IPS-18c (cell line): ENCODE measurements around the gene RNF149.
"Not testable (repeated sequence)": the region's sequence is repeated elsewhere in the genome, so short reads cannot be mapped to it uniquely, and the experiment has no call there.

Experiments
- H3K4me3 ChIP-seq: 2 replicates; pipeline ENCODE4 v1.7.0; 2013; ENCODE audit warnings: low read depth, mild to moderate bottlenecking, low read length, moderate library complexity; ENCODE audit not compliant: insufficient read depth
- H3K9me3 ChIP-seq: one replicate; pipeline ENCODE4 v1.6.1; 2013; ENCODE audit warnings: mild to moderate bottlenecking, low read length, moderate library complexity; ENCODE audit not compliant: control insufficient read depth, insufficient read depth

RNF149 gene

DNA sequence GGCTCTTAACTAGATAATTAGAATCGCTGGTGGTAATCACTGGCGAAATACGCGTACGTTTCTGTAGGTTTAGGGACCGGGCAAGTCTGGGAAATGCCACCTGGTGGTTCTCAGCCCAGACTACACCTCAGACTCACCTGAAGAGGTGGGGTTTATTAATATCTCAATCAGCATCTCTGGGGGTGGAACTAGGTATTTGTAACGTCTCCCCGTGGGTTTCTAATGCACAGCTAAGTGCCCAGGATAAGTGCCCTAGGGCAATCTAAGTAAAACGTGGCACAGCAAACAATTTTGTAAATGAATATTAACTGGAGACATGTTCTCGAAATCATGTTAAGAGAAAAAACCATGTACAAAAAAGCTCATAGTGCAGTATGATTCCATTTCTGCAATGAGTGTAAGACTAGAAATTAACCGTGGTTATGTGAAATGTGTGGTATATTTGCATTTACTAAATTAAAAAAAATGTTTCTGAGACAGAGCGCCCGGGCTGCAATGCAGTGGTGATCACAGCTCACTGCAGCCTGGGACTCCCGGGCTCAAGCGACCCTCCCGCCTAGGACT is 56.6 kb downstream of the RNF149 start:
- Histone ChIP-seq H3K4me3 (peak overlapping the region; percentile 51; the same call in 1 of the 2 replicates), H3K9me3 (no peaks in the 10 kb centered on the region)

DNA sequence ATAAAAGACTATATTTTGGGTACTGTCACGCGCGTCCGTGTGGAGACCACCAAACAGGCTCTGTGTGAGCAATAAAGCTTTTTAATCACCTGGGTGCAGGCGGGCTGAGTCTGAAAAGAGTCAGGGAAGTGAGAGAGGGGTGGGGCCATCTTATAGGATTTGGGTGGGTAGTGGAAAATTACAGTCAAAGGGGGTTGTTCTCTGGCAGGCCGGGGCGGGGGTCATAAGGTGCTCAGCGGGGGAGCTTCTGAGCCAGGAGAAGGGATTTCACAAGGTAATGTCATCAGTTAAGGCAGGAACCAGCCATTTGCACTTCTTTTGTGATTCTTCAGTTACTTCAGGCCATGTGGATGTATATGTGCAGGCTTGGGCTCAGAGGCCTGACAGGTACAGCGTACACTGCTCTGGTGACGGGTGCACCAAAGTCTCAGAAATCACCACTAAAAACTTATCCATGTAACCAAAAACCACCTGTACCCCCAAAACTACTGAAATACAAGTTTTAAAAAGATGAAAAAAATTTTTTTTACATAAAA is 57.2 kb downstream of the RNF149 start:
- H3K4me3 ChIP-seq, result peak overlapping the region; percentile 51; the same call in 1 of the 2 replicates
- H3K9me3 ChIP-seq, result not testable (repeated sequence)

DNA sequence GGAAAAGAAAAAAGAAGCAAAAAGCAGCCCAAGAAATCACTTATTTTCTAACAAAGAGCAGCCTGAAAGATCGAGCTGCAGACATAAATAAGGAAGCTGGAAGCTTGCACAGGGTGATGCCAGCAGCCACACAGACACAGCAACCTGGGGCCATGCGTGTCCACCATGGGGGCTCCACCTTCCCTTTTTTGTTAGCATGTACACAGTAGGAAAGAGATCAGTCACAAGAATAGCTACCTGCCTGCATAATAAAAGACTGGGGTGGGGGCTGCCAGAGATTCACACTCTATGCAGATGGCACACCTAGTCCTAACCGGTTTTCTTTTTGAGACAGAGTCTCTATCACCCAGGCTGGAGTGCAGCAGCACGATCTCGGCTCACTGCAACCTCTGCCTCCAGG is 58.7 kb downstream of the RNF149 start:
- Histone ChIP-seq H3K9me3 (no peaks in the 10 kb centered on the region), H3K4me3 (no peak overlapping the region)

DNA sequence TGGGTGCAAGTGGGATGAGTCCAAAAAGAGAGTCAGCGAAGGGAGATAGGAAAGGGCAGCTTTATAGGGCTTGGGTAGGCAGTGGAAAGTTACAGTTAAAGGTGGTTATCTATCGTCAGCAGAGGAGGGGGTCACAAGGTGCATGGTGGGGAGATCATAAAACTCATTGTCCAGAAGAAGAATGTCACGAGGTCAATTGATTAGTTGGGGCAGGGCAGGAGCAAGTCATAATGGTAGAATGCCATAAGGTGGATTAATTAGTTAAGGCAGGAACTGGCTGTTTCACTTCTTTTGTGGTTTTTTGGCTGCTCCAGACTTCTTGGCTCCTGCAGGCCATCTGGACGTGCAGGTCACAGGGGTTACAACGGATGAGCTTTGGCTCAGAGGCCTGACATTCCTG is 59.7 kb downstream of the RNF149 start:
- H3K4me3 ChIP-seq, H3K9me3 ChIP-seq: not testable (repeated sequence)

GRCh38 chr2:101245468-101245867 is 63.0 kb downstream of the RNF149 start:
- not testable (repeated sequence) for H3K9me3 ChIP-seq, H3K4me3 ChIP-seq

- not testable (repeated sequence) for H3K4me3 ChIP-seq, H3K9me3 ChIP-seq
Measured at GRCh38 chr2:101244899-101245298, 63.6 kb downstream of the RNF149 start.

- not testable (repeated sequence) for H3K9me3 ChIP-seq, H3K4me3 ChIP-seq
Measured at GRCh38 chr2:101244373-101244772, 64.1 kb downstream of the RNF149 start.

DNA sequence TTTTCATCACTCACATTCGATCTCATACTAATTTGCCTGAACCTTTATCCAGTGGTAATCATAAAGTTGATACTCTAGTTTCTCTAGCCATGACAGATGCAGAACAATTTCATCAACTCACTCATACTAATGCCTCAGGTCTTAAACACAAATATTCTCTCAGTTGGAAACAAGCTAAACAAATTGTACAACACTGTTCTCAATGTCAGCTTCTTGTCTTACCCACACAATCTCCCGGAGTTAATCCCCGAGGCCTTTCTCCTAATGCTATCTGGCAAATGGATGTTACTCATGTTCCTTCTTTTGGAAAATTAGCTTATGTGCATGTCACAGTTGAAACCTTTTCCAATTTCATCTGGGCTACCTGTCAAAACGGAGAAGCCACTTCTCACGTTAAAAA is 67.3 kb downstream of the RNF149 start:
- no peak overlapping the region for H3K4me3 ChIP-seq
- no peaks in the 10 kb centered on the region for H3K9me3 ChIP-seq

GRCh38 chr2:101240694-101241093 is 67.8 kb downstream of the RNF149 start:
- not testable (repeated sequence) for H3K9me3 ChIP-seq, H3K4me3 ChIP-seq

- H3K9me3 ChIP-seq, H3K4me3 ChIP-seq: not testable (repeated sequence)
Measured at GRCh38 chr2:101239760-101240118, 68.8 kb downstream of the RNF149 start.

DNA sequence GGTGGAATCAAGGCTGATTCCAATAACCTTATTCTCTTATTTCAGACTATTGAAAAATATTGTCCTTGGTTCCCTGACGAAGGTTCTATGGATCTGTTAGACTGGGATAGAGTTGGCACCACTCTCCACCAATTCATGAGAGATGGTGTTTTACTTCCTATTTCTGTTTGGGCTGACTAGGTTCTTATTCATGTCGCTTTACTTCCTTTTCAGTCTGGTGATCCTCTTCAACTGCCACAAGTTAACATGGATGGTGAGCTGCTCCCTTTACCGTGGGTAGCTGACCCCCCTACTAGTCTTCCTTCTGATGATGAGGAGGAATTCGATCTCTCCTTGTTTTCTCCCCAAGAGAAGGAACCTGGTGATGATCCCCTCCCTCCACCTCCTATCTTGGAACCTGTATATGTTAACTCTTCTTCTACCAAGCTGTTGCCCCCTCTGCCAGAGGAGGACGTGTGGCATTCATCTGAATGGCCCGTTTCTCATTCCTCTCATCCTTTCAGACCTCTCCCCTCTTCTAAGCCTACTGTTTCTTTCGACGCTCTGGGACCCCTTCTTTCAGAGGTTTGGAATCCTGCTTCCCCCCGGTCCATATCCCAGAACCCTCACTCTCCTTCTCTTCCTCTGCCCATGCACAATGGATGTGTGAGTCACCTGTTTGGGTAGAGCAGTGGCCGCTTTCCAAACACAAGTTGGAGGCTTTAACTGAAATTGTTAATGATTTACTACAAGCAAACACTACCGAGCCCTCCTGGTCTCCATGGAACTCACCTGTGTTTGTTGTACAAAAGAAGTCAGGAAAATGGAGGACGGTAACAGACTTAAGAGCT is 69.4 kb downstream of the RNF149 start:
- no peak overlapping the region for H3K4me3 ChIP-seq
- no peaks in the 10 kb centered on the region for H3K9me3 ChIP-seq

DNA sequence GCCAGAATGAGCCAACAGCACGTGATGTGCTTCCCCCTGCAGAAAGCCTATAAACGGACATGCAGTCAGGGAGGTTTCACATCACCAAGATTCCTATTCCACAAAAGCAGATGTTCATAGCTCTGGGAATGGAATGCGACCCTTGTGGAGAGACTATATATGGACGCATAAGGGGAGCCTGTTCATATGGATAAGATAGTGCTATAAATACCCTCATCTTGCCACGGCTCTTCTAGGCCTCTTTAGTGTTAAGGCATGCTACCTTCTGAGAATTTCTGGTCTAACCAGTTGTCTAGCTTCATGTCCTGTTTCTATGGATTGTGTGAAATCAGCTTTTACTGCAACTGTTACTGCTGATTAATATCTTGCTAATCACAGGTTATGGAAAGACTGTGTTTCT is 70.6 kb downstream of the RNF149 start:
- not testable (repeated sequence) for H3K4me3 ChIP-seq, H3K9me3 ChIP-seq

DNA sequence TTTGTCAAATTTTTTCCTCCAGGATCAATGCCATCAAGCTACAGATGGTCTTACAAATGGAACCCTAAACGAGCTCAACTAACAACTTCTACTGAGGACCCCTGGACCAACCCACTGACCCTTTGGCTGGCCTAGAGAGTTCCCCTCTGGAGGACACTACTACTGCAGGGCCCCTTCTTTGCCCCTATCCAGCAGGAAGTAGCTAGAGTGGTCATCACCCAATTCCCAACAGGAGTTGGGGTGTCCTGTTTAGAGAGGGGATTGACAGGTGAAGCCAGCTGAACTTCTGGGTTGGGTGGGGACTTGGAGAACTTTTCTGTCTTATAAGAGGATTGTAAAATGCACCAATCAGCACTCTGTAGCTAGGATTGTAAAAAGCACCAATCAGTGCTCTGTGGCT is 72.5 kb downstream of the RNF149 start:
- not testable (repeated sequence) for H3K9me3 ChIP-seq, H3K4me3 ChIP-seq

GRCh38 chr2:101234169-101234938 is 74.1 kb downstream of the RNF149 start:
- no peak overlapping the region for H3K4me3 ChIP-seq
- H3K9me3 ChIP-seq, result no peaks in the 10 kb centered on the region

GRCh38 chr2:101232770-101233169 is 75.7 kb downstream of the RNF149 start:
- no peak overlapping the region for H3K4me3 ChIP-seq

DNA sequence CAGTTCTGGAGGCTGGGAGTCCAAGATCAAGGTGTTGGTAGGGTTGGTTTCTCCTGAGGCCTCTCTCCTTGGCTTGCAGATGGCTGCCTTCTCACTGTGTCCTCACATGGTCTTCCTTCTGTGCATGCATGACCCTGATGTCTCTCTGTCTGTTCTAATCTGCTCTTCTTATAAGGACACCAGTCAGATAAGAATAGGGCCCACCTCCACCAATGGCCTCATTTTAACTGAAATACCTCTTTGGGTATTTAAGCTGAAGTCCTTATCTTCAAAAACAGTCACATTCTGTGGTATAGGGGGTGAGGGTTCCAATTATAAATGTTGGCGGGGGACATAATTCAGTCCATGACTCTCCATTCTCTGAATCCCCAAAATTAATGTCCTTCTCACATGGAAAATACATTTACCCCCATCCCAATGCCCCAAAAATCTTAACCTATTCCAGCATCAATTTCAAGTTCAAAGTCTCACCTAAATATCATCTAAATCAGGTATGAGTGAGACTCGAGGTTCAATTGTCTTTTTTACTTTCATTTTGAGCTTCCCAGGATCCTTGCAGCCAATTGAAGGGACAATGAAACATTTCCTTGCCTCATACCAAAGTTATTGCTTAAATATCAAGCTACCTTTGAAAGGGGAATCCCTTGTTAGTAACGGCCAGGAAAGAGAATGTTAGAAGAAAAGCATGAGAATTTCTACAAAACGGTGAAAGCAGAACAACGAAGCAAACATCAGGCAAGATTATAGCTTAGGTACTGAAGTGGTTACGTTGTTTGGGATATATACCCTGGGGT is 76.4 kb downstream of the RNF149 start:
- Histone ChIP-seq H3K9me3 (no peaks in the 10 kb centered on the region), H3K4me3 (no peak overlapping the region)

More at GRCh38 chr2:101232770-101233169, 75.7 kb downstream of the RNF149 start:
- H3K9me3 ChIP-seq, result no peaks in the 10 kb centered on the region

- no peak overlapping the region for H3K4me3 ChIP-seq
- H3K9me3 ChIP-seq, result no peaks in the 10 kb centered on the region
Measured at GRCh38 chr2:101231240-101231639, 77.3 kb downstream of the RNF149 start.
